Lower leg skin (tissue), 3 donors: ENCODE data around the gene GSTA4.

Experiments used
- POLR2A ChIP-seq, 2 donors: fragments of 450-650 bp; IDR thresholded peaks; one replicate each; pipeline ENCODE4 v1.6.1; 2016 to 2017; ENCODE audit warnings: antibody characterized with exemption in 2 of 2, mild to moderate bottlenecking in 1 of 2, moderate library complexity in 1 of 2
- TF ChIP-seq, protein P1 (sequence below), 3 donors: fragments of 450-650 bp; IDR thresholded peaks; one replicate each; pipeline ENCODE4 v1.5.1; 2016; ENCODE audit warnings: antibody characterized with exemption in 3 of 3, mild to moderate bottlenecking in 3 of 3, moderate library complexity in 2 of 3

DNA sequence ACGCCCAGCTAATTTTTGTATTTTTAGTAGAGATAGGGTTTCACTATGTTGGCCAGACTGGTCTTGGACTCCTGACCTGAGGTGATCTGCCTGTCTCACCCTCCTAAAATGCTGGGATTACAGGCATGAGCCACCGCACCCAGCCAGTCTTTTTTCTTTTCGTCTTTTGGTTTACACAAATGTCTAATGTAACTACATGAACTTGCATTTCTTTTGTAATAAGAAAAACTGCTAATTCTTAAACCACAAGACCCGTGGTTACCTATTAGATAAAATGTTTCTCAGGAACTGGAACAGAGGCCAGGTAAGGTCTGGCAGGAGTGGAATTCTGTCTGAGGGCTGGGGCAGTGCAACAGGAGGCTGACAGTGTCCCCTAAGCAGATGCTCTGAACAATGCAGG lies 52.9 kb downstream of the GSTA4 start:
- TF ChIP-seq, protein P1, sequence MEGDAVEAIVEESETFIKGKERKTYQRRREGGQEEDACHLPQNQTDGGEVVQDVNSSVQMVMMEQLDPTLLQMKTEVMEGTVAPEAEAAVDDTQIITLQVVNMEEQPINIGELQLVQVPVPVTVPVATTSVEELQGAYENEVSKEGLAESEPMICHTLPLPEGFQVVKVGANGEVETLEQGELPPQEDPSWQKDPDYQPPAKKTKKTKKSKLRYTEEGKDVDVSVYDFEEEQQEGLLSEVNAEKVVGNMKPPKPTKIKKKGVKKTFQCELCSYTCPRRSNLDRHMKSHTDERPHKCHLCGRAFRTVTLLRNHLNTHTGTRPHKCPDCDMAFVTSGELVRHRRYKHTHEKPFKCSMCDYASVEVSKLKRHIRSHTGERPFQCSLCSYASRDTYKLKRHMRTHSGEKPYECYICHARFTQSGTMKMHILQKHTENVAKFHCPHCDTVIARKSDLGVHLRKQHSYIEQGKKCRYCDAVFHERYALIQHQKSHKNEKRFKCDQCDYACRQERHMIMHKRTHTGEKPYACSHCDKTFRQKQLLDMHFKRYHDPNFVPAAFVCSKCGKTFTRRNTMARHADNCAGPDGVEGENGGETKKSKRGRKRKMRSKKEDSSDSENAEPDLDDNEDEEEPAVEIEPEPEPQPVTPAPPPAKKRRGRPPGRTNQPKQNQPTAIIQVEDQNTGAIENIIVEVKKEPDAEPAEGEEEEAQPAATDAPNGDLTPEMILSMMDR (IDR thresholded peaks at IDR 0.05): no peak
- no peak for TF ChIP-seq POLR2A (IDR thresholded peaks at IDR 0.05)
